GM10847 (cell line): ENCODE measurements around the gene NELL2.

ENCODE experiments used
- POLR2A ChIP-seq: IDR thresholded peaks from 2 replicates; pipeline ENCODE4 v1.6.1; 2011; ENCODE audit not compliant: insufficient read length; ENCODE audit errors: extremely low read depth

NELL2 gene

GRCh38 chr12:44519931-44520330 lies 356.2 kb downstream of the NELL2 start:
- TF ChIP-seq POLR2A = no peak

- no peak for TF ChIP-seq POLR2A
Observed at GRCh38 chr12:44511289-44511688, 364.8 kb downstream of the NELL2 start.

- TF ChIP-seq POLR2A = no peak
Observed at GRCh38 chr12:44510510-44510909, 365.6 kb downstream of the NELL2 start.

GRCh38 chr12:44510076-44510475 lies 366.0 kb downstream of the NELL2 start:
- no peak for TF ChIP-seq POLR2A

- TF ChIP-seq POLR2A = no peak
Observed at GRCh38 chr12:44509471-44509870, 366.6 kb downstream of the NELL2 start.

- no peak for TF ChIP-seq POLR2A
Observed at GRCh38 chr12:44507461-44507860, 368.7 kb downstream of the NELL2 start.

GRCh38 chr12:44504799-44505198 lies 371.3 kb downstream of the NELL2 start:
- TF ChIP-seq POLR2A = no peak

- TF ChIP-seq POLR2A = no peak
Observed at GRCh38 chr12:44503329-44503728, 372.8 kb downstream of the NELL2 start.

- no peak for TF ChIP-seq POLR2A
Observed at GRCh38 chr12:44502681-44503080, 373.4 kb downstream of the NELL2 start.

- no peak for TF ChIP-seq POLR2A
Observed at GRCh38 chr12:44500423-44500822, 375.7 kb downstream of the NELL2 start.

- TF ChIP-seq POLR2A = no peak
Observed at GRCh38 chr12:44497044-44497443, 379.1 kb downstream of the NELL2 start.

GRCh38 chr12:44490181-44490580 lies 385.9 kb downstream of the NELL2 start:
- TF ChIP-seq POLR2A = no peak

- TF ChIP-seq POLR2A = no peak
Observed at GRCh38 chr12:44488180-44488579, 387.9 kb downstream of the NELL2 start.

GRCh38 chr12:44484862-44485261 lies 391.3 kb downstream of the NELL2 start:
- TF ChIP-seq POLR2A = no peak

- no peak for TF ChIP-seq POLR2A
Observed at GRCh38 chr12:44477331-44477980, 398.7 kb downstream of the NELL2 start.

GRCh38 chr12:44476683-44477082 lies 399.4 kb downstream of the NELL2 start:
- no peak for TF ChIP-seq POLR2A

- TF ChIP-seq POLR2A = no peak
Observed at GRCh38 chr12:44465139-44465538, 411.0 kb downstream of the NELL2 start.
